G401 (cell line): ENCODE measurements around the gene HDDC2. TPM values are rescaled to one million over a fixed set of nuclear protein-coding genes. Genes with fewer than 3 reads are reported as not detected.

Experiments
- DNase-seq: peaks from one replicate; pipeline ENCODE4 v3.0.0-alpha.2; 2015; ENCODE audit warnings: low spot score
- in situ Hi-C: cut with HindIII; loops from 2 replicates; pipeline ENCODE4 v1.10.0; 2016; ENCODE audit warnings: low sequenced_read_pairs, mixed read lengths
- total RNA-seq: library from RNA; depleted of rRNA; stranded (reverse); fragments of >200 nt; shearing (Covaris generic); gene quantifications from 2 replicates; pipeline ENCODE4 v1.2.3, GENCODE V29; 2014; rRNA removed

Gene HDDC2
- total RNA-seq, 1 experiment from 2014 or later: 175 TPM

DNA sequence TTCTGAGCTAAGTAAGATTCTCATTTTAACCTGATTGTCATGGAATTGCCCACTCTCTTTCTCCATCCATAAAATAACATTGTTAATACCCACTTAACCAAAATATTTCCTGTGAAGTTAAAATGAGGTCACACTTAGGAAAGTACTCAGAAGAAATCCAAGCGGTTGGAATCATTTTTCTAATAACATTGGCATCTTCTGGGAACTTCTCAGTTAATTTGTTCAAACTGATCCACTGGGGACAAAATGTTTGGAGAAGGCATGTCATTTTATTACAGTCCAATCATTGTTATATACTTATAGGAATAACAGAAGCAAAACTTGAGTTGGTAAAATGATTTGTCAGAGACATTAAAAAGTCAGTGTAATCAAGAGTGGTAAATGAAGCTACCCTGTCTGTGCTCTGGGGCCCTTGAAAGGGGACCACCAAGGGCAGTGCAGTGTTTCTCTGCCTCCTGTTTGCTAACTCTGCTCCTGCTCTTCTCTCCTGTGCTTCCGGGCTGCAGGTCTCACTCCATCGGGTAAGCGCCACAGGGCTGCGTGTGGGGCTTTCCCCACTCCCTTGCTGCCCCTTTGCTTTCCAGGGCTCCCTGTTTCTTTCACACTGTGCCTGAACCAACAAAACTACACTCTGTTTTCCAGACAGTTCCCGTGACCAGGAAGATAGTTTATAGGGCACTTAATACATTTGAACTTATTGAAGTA is 50.1 kb downstream of the HDDC2 start:
- in situ Hi-C loops: no loop called here
- DNase-seq: no peak

DNA sequence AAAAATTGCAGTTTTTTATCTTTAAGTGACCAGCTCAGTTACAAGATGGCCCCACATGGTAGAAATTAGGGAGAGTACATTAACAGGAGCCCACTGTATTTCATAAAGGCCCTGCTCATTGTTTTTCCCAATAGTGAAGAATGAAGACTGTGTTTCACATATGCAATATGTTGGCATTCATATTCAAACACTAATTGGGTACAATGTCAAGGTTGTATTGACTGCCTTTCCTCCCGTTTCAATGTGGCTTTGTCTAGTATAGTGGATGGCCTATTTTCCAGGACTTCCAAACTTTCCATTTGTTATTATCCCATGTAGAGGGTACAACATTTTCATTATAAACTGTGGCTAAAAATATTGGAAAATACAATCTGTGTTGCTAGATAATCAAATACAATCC is 51.3 kb downstream of the HDDC2 start:
- in situ Hi-C loops: no loop called here

DNA sequence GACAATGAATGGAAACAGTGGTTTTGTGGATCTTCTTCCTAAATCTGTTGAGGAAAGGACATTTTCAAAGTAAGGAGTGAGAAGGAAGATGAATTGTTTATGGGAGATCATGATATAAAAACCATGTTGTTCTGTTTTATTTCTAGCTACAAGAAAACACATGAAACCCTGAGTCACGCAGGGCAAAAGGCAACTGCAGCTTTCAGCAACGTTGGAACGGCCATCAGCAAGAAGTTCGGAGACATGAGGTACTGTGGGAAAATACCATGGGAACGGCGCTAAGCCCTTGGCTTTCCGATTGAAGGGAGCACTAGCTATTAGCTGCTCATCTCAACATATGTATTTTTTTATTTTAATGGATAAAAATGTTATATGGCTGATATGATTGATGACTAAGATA is 53.6 kb downstream of the HDDC2 start:
- DNase-seq: no peak
- in situ Hi-C loops: no loop called here

More for the DNA sequence above, 51.3 kb downstream of the HDDC2 start:
- no peak for DNase-seq

DNA sequence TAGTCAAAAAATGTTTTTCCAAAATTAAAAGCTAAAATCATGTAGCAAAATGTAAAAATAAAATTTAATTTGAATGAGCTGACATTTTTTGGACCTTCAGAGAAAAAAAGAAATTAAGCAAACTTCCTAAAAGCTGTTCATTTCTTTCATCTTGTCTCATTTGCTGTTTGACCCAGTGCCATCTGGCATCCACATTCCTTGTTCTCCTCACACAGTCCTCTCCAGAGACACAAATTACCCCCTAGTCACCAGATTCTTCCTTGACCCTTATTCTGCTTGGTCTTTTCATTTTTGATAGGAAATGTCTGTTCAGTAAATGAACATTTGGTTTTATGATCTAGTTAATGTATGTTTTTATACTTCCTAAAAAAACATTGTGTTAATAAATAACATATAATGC is 55.2 kb downstream of the HDDC2 start:
- DNase-seq: no peak
- in situ Hi-C loops: no loop called here

DNA sequence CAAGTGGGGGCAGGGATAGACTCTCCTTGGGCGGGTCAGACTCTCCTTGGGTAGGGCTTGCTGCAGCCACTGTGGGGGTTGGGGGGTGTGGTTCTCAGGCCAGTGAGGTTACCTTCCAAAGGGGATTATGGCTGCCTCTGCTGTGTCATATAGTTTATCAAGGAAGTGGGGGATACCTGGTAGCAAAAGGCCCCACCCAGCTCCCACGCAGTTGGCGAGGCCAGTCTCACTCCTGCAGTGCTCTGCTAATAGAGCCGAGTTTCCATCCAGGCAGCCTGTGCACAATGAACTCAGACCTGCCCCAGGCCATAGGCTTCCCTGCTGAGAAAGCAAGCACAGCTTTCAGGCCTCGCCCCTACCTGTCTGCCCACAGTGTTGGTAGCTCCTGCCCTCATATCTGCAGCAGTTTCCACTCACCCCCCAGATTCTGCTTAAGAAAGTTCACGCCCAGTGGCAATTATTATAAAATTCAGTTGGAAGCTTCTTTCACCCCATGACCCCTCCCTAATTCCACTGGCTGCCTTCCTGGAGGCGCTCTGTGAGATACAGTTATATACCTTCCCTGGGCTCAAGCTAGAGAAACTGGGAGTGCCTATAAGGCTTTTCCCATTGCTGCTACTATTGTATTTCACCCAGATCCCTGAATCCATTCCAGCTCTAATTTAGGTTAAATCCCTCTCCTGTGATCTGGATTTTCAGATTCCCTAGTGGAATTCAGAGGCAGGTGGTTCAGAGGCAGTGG is 56.1 kb downstream of the HDDC2 start:
- in situ Hi-C loops: no loop called here
- no peak for DNase-seq

DNA sequence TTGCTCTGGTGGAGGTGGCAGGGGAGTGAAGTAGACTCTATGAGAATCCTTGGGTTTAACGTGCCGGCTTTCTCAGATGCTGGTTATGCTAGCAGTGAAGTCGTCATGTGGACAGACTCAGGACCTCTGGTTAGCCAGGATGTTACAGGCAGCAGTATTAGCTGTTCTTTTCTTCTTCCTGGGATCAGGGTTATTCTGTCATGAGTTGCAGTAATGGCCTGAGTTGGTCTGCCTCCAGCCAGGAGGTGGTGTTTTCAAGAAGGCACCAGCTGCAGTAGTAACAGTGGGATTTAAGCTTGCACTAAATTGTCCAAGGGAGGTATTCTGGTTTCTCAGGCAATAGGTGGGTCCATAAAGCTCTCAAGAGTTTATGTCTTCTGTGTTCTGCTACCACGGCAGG is 56.7 kb downstream of the HDDC2 start:
- DNase-seq: no peak
- in situ Hi-C loops: no loop called here

DNA sequence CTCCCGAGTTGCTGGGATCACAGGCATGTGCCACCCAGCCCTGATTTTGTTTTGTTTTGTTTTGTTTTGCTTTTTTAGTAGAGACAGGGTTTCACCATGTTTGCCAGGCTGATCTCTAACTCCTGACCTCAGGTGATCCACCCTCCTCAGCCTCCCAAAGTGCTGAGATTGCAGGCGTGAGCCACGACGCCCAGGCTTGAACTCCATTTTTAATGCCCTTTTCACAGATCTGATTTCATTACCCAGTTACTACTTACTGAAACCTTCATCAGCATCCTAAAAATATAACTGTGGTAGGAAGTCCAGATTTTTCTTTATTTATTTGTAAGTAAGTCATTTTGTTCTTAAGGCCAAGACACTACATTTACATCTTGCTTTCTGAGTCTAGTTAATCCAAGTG is 64.0 kb downstream of the HDDC2 start:
- no peak for DNase-seq
- in situ Hi-C loops: no loop called here

DNA sequence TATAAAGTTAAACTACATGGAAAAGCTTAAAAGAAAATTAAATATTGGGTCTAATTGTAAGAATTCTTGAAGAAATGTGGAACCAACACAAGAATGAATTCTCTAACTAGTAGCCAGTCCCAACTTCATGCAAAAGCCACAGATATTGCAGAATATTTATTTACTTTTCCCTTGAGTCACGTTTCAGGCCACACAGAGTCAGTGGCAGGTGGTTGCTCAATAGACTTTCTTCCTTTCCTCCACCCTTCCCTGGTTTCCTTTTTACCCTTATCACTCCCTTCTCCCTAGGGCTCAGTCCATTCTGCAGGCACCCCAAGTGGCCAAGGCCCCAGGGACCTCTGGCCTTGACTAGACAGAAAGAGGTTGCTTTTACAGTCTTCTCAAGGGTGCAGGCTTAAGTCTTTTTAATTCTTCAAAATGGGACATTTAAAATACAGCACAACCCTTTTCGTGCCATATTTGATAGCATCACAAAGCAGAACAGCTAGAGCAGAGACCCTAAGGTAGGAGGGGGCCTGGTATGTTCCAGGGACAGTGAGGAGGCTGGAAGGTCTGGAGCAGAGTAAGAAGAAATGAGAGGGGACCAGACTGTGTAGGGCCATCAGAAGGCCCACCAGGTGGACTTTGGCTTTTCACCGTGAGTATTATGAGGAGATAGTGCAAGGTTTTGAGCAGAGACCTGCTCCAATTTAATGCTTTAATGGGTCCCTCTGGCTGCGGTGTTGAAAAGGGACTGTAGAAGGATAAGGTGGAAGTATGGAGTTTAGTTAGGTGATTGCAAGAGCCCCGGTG is 65.0 kb downstream of the HDDC2 start:
- in situ Hi-C loops: no loop called here

DNA sequence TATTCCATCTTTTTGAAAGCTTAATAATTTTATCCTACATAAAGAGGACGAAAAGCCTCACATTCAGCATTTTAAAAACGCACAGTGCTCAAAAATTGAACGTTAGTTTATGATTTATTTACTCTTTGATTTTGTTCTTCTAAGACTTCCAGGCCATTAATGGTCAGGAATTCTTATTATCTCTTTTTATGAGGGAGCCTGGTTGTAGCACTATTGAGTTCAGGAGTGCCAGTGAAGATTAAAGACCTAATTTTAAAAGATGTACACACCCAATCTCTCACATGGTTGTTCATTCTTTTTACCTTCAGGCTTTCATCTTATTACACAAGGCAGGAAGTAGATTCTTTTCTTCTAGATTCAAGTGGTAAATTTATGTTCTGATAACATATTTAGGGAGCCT is 68.6 kb downstream of the HDDC2 start:
- in situ Hi-C loops: no loop called here
- DNase-seq: no peak

More for the DNA sequence above, 65.0 kb downstream of the HDDC2 start:
- no peak for DNase-seq

DNA sequence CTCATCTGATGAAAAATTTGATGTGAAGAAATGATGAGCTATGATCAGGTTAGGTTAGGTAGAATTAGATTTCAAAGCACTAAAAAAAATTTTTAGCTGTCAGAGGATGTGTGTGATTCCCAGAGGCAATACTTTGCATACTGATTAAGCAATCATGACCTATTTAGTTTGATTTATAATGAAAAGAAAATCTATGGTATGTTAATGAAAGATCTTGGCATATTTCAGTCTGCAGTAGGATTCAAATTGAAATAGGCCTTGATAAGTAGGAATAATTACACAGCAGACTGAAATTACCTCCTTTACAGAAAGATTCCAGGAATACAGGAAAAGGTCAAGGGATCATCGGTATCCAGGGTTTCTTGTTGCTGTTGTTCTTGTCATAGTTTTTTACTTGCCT is 69.3 kb downstream of the HDDC2 start:
- no peak for DNase-seq
- in situ Hi-C loops: no loop called here

DNA sequence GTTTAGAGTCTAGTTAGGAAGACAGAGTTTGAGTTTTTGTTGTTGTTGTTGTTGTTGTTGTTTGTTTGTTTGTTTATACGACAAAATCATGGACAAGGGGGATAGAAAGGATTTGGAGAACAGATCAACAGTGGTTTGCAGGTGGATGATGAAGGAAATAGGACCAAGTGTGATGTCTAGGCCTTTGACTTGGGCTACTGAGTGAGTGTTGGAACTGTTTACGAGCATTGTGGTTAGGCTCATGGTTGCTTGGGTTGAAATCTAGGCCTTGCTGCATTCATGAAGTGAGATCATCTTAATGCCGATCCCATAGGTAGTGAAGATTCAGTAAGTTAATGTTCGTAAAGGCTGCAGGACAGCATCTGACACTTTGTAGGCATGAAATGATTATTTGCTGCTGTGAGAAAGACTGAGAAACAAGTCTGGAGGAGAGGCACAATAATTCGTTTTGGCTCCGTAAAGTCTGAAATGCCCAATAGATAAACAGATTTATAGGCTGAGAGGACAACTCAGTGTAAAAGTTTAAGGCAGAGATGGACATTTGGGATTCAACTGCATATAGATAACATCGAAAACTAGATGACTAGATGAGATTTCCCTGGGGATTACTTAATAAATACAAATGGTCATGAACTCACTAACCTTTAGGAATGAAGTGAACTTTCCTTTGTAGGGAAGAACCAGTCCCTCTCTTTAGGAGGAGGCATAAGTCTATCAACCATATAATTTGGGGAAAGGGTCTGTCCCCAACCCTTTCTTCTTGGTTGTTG is 70.0 kb downstream of the HDDC2 start:
- no peak for DNase-seq
- in situ Hi-C loops: no loop called here

DNA sequence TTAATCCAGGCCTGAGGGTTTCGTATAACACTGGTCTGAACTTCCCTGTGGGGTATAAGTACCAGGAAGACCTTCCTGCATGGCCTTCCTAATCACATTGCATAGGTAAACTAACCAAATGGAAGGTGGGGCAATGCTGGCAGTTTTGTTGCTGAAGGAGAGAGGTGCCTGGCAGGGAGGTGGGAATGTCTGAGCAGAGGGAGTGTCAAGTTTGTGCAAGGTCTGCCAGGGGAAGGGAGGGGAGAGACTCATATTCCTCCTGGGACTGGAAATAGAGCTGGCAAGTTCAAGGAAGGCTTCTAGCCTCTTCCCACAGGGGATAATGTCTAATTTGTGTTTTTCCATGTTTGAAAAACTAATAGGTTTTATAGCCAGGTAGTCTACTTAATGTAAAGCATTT is 70.6 kb downstream of the HDDC2 start:
- in situ Hi-C loops: no loop called here
- DNase-seq: no peak

DNA sequence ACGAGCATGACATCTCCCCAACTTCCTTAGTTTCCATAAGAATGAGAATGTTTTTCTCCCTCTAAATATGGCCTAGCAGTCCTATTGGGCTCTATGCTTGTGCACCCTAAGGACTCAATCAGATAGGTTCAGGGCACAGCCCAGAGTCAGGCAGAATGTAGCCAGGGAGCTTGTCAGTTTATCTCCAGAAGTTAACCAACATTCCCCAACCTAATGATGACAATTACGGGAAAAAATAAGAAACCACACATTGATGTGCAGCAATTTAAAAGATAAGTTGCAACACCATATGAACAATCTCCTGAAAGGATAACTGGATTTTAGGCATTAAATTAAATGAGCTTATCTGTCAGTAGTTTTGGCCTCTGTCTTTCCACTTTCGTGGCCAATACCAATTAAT is 71.1 kb downstream of the HDDC2 start:
- no peak for DNase-seq
- in situ Hi-C loops: no loop called here

DNA sequence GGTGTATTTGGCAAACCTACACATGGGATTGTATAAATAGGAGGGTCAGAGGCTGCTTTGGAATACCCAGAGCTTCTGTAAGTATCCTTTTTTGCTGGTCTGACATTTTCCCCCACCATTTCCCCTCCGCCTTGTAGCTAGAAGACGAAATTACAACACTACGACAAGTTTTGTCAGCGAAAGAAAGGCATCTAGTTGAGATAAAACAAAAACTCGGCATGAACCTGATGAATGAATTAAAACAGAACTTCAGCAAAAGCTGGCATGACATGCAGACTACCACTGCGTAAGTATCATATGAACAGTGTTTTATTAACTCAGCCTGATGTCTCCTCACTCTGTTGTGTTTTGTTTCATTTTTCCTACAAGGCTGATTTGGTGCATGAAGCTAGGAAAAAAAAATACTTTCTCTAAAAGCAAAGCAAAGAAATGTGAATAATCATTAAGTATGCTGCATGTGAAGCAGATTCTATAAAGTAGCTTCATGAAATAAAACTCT is 72.7 kb downstream of the HDDC2 start:
- in situ Hi-C loops: no loop called here
- DNase-seq: no peak

DNA sequence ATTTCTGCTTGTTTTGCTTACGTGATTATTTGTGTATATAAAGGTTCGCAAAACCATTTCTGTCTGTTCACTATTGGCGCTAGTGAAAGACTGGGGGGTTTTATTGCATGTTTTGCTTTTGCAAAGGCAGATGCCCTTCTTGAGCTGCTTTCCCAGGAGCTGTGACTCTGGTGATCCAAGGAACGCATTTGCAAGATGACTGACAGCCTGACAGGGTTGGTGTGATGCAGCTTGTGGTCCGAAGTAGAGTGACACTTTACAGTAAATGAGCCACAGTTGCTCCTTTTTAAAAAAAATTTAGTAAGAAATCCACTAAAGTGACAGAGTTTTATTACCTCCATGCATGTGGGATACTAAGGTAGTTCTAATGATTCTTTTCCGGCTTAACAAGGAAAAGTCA is 74.5 kb downstream of the HDDC2 start:
- in situ Hi-C loops: no loop called here
- no peak for DNase-seq

Other genes starting within 250 kb of the HDDC2 start
- 248 and 276 TPM in 2 replicates for gene TPD52L1, start 148.2 kb downstream of the HDDC2 start, total RNA-seq